HepG2 (cell line): ENCODE data around the gene MAVS. TPM values are rescaled to one million over a fixed set of nuclear protein-coding genes. Genes with fewer than 3 reads are reported as not detected.

ENCODE experiments used
- ARID4A ChIP-seq: sonication (generic); formaldehyde crosslinking; IDR thresholded peaks from 2 replicates; pipeline ENCODE4 v1.5.0; 2020; ENCODE audit warnings: mild to moderate bottlenecking, missing genetic modification reagents, borderline replicate concordance
- BORCS8-MEF2B ChIP-seq: sonication (generic); formaldehyde crosslinking; IDR thresholded peaks from 2 replicates; pipeline ENCODE4 v1.8.0; 2022; ENCODE audit warnings: mild to moderate bottlenecking, missing genetic modification reagents
- GABPA ChIP-seq, 2 experiments: IDR thresholded peaks; 2 replicates each; pipeline ENCODE4 v1.6.1; 2011 to 2016; ENCODE audit warnings: low read depth in 2 of 2, low read length in 1 of 2, missing biosample characterization in 1 of 2, missing genetic modification characterization in 1 of 2
- LBX2 ChIP-seq: sonication (generic); formaldehyde crosslinking; IDR thresholded peaks from 2 replicates; pipeline ENCODE4 v1.5.0; 2020; ENCODE audit warnings: missing genetic modification reagents, mild to moderate bottlenecking, borderline replicate concordance
- MNT ChIP-seq: fragments of 450-650 bp; IDR thresholded peaks from 2 replicates; pipeline ENCODE4 v1.6.1; 2016
- NFAT5 ChIP-seq: sonication (generic); formaldehyde crosslinking; IDR thresholded peaks from 2 replicates; pipeline ENCODE4 v1.4.0; 2020; ENCODE audit warnings: missing genetic modification reagents
- PTBP1 ChIP-seq: fragments of 200-400 bp; formaldehyde crosslinking; IDR thresholded peaks from 2 replicates; pipeline ENCODE4 v1.6.1; 2018; ENCODE audit warnings: low read length, low read depth; ENCODE audit not compliant: poor library complexity, severe bottlenecking
- TFE3 ChIP-seq: IDR thresholded peaks from 2 replicates; pipeline ENCODE4 v1.6.1; 2016
- ZNF20 ChIP-seq: sonication (generic); formaldehyde crosslinking; IDR thresholded peaks from 2 replicates; pipeline ENCODE4 v1.4.0; 2020; ENCODE audit warnings: mild to moderate bottlenecking, moderate library complexity, missing genetic modification reagents
- ZNF546 ChIP-seq: sonication (generic); formaldehyde crosslinking; conservative IDR thresholded peaks from 2 replicates; pipeline ENCODE4 v1.8.1; 2023; ENCODE audit warnings: mild to moderate bottlenecking, missing genetic modification reagents
- polyA plus RNA-seq, 8 experiments: library from polyadenylated mRNA; depleted of rRNA in 3 of 8; stranded (reverse) in 7 of 8; unstranded in 1 of 8; fragments of >200 nt; fragmentation: Illumina TruSeq in 4 of 8; extraction: Trizol in 4 of 8; gene quantifications; 2 replicates each; pipeline versions ENCODE4 v1.2.1 to v1.2.3, GENCODE V29; 2011 to 2016; ENCODE audit warnings: low read depth in 4 of 8, missing spikeins in 1 of 8, mixed read lengths in 1 of 8; ENCODE audit not compliant: insufficient read depth in 1 of 8
- total RNA-seq, 5 experiments: library from RNA; depleted of rRNA; stranded (reverse); fragments of >200 nt; fragmentation: Illumina TruSeq; extraction: Trizol; gene quantifications; 2 replicates each; pipeline ENCODE4 v1.2.3, GENCODE V29; 2016; ENCODE audit warnings: low read depth in 1 of 5

MAVS gene
- total and polyA plus RNA-seq, 2 of the 13 experiments (the other 11 are each of a cell fraction or from before 2014, with no cell fraction given), result 27.3 to 36.6 TPM

- no peak for TF ChIP-seq MNT
- no peak for TF ChIP-seq LBX2
- TF ChIP-seq ZNF20 (CRISPR knock-in tag), result no peak
- no peak for TF ChIP-seq ARID4A (CRISPR knock-in tag)
- TF ChIP-seq BORCS8-MEF2B (CRISPR knock-in tag), result no peak
- no peak for TF ChIP-seq TFE3 (CRISPR knock-in tag)
- no peak for TF ChIP-seq GABPA (IDR thresholded peaks at IDR 0.05; ENCODE audit: low read depth, low read length)
- TF ChIP-seq GABPA (CRISPR knock-in tag; IDR thresholded peaks at IDR 0.05; ENCODE audit: low read depth), result no peak
- TF ChIP-seq PTBP1, result no peak
- TF ChIP-seq ZNF546 (CRISPR knock-in tag), result no peak
- TF ChIP-seq NFAT5 (CRISPR knock-in tag), result no peak
Observed at GRCh38 chr20:3876676-3877075, 30.0 kb downstream of the MAVS start (continued).
